Heart left ventricle (tissue), 16 donors: ENCODE data around the gene SLC25A47. TPM values are rescaled to one million over a fixed set of nuclear protein-coding genes. Genes with fewer than 3 reads are reported as not detected.

Experiments
- ATAC-seq, 4 donors: fragments of 200-7000 bp; cut with Tn5 transposase; one replicate each; pipeline ENCODE4 v1.9.1; 2020 to 2022; ENCODE audit warnings: moderate library complexity in 4 of 4, mild to moderate bottlenecking in 3 of 4, moderate number of reproducible peaks in 1 of 4
- DNase-seq, 5 donors: peaks; one replicate each; pipeline ENCODE4 v3.0.0-alpha.2; 2020
- H3K27ac ChIP-seq, 12 donors: fragments of 200-600 bp; sonication (generic) in 4 of 12; one replicate each; pipeline versions ENCODE4 v1.5.0 to v1.8.0; 2016 to 2022; ENCODE audit warnings: mild to moderate bottlenecking in 2 of 12
- H3K27me3 ChIP-seq, 9 donors: fragments of 200-600 bp; sonication (generic) in 2 of 9; one replicate each; pipeline versions ENCODE4 v1.5.1 to v1.8.0; 2016 to 2022; ENCODE audit warnings: mild to moderate bottlenecking in 3 of 9
- H3K36me3 ChIP-seq, 9 donors: fragments of 200-600 bp; sonication (generic) in 2 of 9; one replicate each; pipeline versions ENCODE4 v1.5.0 to v1.8.0; 2018 to 2022; ENCODE audit warnings: mild to moderate bottlenecking in 2 of 9
- H3K4me1 ChIP-seq, 12 donors: fragments of 200-600 bp; sonication (generic) in 4 of 12; one replicate each; pipeline versions ENCODE4 v1.5.0 to v1.8.0; 2016 to 2022; ENCODE audit warnings: mild to moderate bottlenecking in 3 of 12
- H3K4me3 ChIP-seq, 12 donors: fragments of 200-600 bp; sonication (generic) in 4 of 12; one replicate each; pipeline versions ENCODE4 v1.5.0 to v1.8.0; 2017 to 2022; ENCODE audit warnings: mild to moderate bottlenecking in 9 of 12, moderate library complexity in 4 of 12
- H3K9me3 ChIP-seq, 12 donors: fragments of 200-600 bp; sonication (generic) in 4 of 12; one replicate each; pipeline versions ENCODE4 v1.5.0 to v1.8.0; 2016 to 2022; ENCODE audit warnings: mild to moderate bottlenecking in 1 of 12
- POLR2A ChIP-seq, 2 donors: fragments of 450-650 bp; IDR thresholded peaks; one replicate each; pipeline ENCODE4 v1.6.1; 2017; ENCODE audit warnings: antibody characterized with exemption in 2 of 2, mild to moderate bottlenecking in 2 of 2, moderate library complexity in 2 of 2
- WGBS, 4 donors: extraction: QIAGEN DNeasy Blood & Tissue Kit in 2 of 4; methylation state at CpG; one replicate each; pipeline versions ENCODE4 v1.1.5 to v1.1.7; 2013 to 2018; 5-methylcytosine and 5-hydroxymethylcytosine counted together
- intact Hi-C, 10 donors: fragments of 100-400 bp; cut with DNase I; formaldehyde crosslinking; loops; one replicate each; pipeline versions ENCODE4 v1.11.1 to v1.14.2; 2022
- polyA plus RNA-seq, 2 donors: library from polyadenylated mRNA; stranded (reverse); fragments of 200-250 nt; gene quantifications; one replicate each; pipeline ENCODE4 v1.2.3, GENCODE V29; 2013
- total RNA-seq, 9 donors: library from RNA; depleted of rRNA in 2 of 9; stranded (reverse); fragments of >200 nt in 2 of 9; fragmentation: NEBNext Ultra II Directional in 3 of 9; extraction: Animal tissue kit (Norgen Biotek cat#: 25700) in 3 of 9; gene quantifications; one replicate each; pipeline versions ENCODE4 v1.1.0 to v1.2.4, GENCODE V29; 2016 to 2023
- TF ChIP-seq, protein P1 (sequence below), 12 donors: fragments of 200-600 bp; sonication (generic) in 4 of 12; IDR thresholded peaks; one replicate each; pipeline versions ENCODE4 v1.5.0 to v1.8.0; 2018 to 2022; ENCODE audit warnings: antibody characterized with exemption in 12 of 12, mild to moderate bottlenecking in 5 of 12
- donor health status: ischemic (EF 13 %, LVEDD 7.1; RV severe dilation, severe dysfunction).
- donor health status: healthy with polysubstance abuse.
- donor health status: DM: no; HTN: yes; CAD: no.
- donor health status: DM: no; HTN: no; CAD: no.
- donor health status: ischemic (EF 25% LVEDD 6.9; RV normal size, moderate dysfunction).
- donor health status: ischemic (EF 25% LVEDD 5.7; RV mildly dilated, moderate dysfunction).
- donor health status: healthy.
- donor health status: DM: yes; HTN: yes; CAD: no.
- donor health status: ischemic (EF 35%, LVEDD 5.7; RV mildly dilated, moderate dysfunction).
- donor health status: nonischemic (EF 11% LVEDD 7.7; RV severe dilation, severe dysfunction).
- donor health status: DM: yes; HTN: yes; CAD: no.
- donor health status: PGD.
- donor health status: ischemic (EF 29% LVEDD 5.4; RV normal size, mild dysfunction).
- donor health status: nonischemic (EF 23%, LVEDD 6.1; RV moderate dilation, normal function).

The SLC25A47 gene
- total and polyA plus RNA-seq, 11 donors: not detected

DNA sequence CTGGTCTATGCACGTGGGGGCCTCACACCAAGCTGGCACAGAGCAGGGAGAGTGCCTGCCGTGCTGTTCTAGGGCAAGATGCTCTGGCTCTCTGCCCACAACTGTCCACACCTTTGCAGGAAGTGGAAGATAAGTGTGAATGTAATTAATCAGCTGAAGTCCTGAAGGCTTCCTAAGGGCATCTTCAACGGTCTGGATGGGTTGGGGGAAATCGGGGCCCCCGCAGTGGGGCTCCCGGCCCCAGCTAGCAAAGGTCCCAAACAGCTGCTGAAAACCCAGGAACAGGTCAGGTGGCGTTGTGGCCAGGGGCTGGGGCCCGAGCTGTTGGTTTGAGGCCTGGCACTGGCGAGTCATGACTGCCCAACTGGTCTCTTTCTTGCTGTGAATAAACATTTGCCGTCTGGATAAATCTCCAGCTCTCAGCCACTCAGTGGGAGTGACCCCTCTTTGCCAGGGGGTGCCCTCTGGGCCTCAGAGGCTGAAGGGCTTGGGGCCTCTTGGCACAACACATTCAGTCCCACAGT, 10.2 kb upstream of the SLC25A47 start:
- DNase-seq: peak in 1 of 5 donors; percentile 31
- TF ChIP-seq, protein P1, sequence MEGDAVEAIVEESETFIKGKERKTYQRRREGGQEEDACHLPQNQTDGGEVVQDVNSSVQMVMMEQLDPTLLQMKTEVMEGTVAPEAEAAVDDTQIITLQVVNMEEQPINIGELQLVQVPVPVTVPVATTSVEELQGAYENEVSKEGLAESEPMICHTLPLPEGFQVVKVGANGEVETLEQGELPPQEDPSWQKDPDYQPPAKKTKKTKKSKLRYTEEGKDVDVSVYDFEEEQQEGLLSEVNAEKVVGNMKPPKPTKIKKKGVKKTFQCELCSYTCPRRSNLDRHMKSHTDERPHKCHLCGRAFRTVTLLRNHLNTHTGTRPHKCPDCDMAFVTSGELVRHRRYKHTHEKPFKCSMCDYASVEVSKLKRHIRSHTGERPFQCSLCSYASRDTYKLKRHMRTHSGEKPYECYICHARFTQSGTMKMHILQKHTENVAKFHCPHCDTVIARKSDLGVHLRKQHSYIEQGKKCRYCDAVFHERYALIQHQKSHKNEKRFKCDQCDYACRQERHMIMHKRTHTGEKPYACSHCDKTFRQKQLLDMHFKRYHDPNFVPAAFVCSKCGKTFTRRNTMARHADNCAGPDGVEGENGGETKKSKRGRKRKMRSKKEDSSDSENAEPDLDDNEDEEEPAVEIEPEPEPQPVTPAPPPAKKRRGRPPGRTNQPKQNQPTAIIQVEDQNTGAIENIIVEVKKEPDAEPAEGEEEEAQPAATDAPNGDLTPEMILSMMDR (IDR thresholded peaks at IDR 0.05): no peak
- no peak for TF ChIP-seq POLR2A (IDR thresholded peaks at IDR 0.05)

DNA sequence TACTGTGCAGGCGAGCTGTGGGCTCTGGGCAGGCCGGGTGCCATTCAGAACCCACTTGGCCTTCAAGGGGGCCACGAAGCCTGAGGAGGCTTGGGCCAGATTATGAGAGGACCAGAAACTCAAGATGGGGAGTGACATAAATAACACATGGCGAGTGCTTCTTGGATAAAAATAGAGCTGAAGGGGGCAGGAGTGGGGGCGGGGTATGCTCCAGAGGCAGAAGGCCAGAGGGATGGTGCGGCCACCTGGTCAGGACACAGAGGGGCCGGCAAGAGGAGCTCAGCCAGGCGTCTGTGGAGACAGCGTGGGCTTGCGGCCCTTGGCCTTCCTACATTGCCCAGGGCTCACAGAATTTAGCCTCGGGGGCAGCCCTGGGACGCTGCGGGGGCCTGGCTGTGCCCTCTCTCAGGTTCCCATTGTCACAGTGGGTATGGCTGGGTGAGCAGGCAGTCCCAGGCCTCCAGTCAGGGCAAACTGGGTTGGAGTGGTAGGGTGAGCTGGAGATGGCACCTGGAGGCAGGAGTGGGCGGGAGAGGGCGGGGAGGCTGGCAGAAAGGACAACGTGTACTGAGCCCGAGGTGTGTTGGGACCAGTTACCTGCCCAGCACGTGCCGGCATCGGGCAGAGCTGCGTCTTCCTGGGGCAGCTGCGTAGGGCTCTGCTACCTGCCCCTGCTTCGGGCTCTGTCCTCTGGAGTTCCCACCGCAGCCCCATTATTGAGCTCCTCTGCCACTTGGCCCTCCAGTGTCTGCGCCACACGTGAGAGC, 9.5 kb upstream of the SLC25A47 start:
- TF ChIP-seq, protein P1 (IDR thresholded peaks at IDR 0.05): no peak
- TF ChIP-seq POLR2A (IDR thresholded peaks at IDR 0.05): no peak
- peaks cover 0 to 41% (median 14%) of the 10 kb centered on the region in 12 donors for H3K4me1 ChIP-seq
- no peaks in the 10 kb centered on the region for H3K9me3 ChIP-seq
- intact Hi-C loops: no loop called here
- no peaks in the 10 kb centered on the region for H3K36me3 ChIP-seq
- ATAC-seq (no peak), DNase-seq (peak in 1 of 5 donors; percentile 55)
- H3K27ac ChIP-seq: no peak overlapping the region
- no peaks in the 10 kb centered on the region for H3K27me3 ChIP-seq
- H3K4me3 ChIP-seq: no peak overlapping the region
- 76 to 82% (median 82%) methylated on average over 25 to 26 of the region's 26 CpGs for WGBS, 4 donors

More for the DNA sequence above, 10.2 kb upstream of the SLC25A47 start:
- no peak overlapping the region for H3K27ac ChIP-seq
- H3K36me3 ChIP-seq: no peaks in the 10 kb centered on the region
- H3K4me3 ChIP-seq: no peak overlapping the region
- WGBS, 4 donors: 37 to 48% (median 46%) methylated on average over 9 to 10 of the region's 10 CpGs
- H3K4me1 ChIP-seq: peaks cover 0 to 38% (median 14%) of the 10 kb centered on the region in 12 donors
- ATAC-seq: no peak
- no peaks in the 10 kb centered on the region for H3K27me3 ChIP-seq
- intact Hi-C loops: no loop called here
- H3K9me3 ChIP-seq: no peaks in the 10 kb centered on the region

DNA sequence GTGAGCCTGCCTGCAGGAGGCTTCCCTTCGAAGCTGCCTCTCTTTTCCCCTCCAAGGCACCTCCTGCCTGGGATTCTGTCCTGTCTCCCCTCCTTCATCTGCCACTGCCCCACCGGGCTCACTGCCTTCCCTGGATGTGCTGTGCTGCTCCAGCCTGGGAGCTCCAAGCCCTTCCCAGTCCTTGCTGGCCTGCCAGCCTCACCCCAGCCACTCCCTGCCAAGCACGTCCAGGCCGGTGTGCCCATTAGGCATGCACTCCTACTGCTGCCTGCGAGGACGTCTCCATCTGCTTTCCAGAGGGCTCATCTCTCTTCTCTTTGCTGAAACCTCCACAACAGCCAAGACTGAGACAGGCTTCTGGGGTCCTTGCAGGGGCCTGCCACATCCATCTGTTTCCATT, 8.4 kb upstream of the SLC25A47 start:
- H3K4me1 ChIP-seq: peaks cover 0 to 34% (median 12%) of the 10 kb centered on the region in 12 donors
- intact Hi-C loops: no loop called here
- ATAC-seq (no peak), DNase-seq (no peak)
- TF ChIP-seq, protein P1 (IDR thresholded peaks at IDR 0.05): no peak
- TF ChIP-seq POLR2A (IDR thresholded peaks at IDR 0.05): no peak
- 93 to 97% (median 95%) methylated on average over 6 of the region's 6 CpGs for WGBS, 4 donors
- H3K4me3 ChIP-seq: no peak overlapping the region
- no peaks in the 10 kb centered on the region for H3K27me3 ChIP-seq
- H3K27ac ChIP-seq: no peak overlapping the region
- no peaks in the 10 kb centered on the region for H3K9me3 ChIP-seq
- H3K36me3 ChIP-seq: no peaks in the 10 kb centered on the region

DNA sequence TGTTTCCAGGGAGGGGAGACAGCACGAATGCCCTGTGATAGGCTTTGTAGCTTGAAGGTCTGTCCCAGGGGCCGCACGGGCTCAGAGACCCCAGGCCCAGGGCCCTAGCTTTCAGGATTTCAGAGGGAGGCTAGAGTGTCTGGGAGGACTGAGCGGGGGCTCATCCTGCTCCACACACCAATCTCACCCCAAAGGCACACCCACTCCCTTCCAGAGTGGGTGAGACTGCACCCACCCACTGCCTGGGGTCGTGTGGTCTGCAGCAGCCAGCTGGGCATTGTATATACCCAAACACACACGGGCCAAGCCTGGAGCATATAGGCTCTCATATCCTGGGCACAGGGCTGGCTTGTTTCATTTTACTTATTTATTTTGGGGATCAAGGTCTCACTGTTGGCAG, 5.8 kb upstream of the SLC25A47 start:
- Histone ChIP-seq H3K9me3 (no peaks in the 10 kb centered on the region), H3K4me3 (peak overlapping the region in 5 of 12 donors; percentile 34 to 65 (median 58)), H3K4me1 (peaks cover 0 to 28% (median 14%) of the 10 kb centered on the region in 12 donors), H3K27ac (peak overlapping the region in 1 of 12 donors; percentile 72), H3K36me3 (no peaks in the 10 kb centered on the region), H3K27me3 (no peaks in the 10 kb centered on the region)
- ATAC-seq: no peak
- DNase-seq: no peak
- 88 to 91% (median 89%) methylated on average over 2 to 6 of the region's 6 CpGs for WGBS, 4 donors
- intact Hi-C loops: no loop called here
- TF ChIP-seq POLR2A (IDR thresholded peaks at IDR 0.05): no peak
- TF ChIP-seq, protein P1 (IDR thresholded peaks at IDR 0.05): no peak
